Liver (tissue), 3 donors: Measurements from ENCODE around the gene TRIM65.

Source experiments
- CTCF ChIP-seq: fragments of 150-350 bp; IDR thresholded peaks from 2 replicates; pipeline ENCODE4 v1.5.1; 2017; ENCODE audit warnings: improper control_type of control experiment, low read depth, low read length; ENCODE audit not compliant: missing input control
- EGR1 ChIP-seq, 2 donors: IDR thresholded peaks; 2 replicates each; pipeline ENCODE4 v1.6.1; 2016 to 2018; ENCODE audit warnings: antibody characterized with exemption in 2 of 2, low read depth in 2 of 2
- JUND ChIP-seq, 2 donors: IDR thresholded peaks; 2 replicates each; pipeline ENCODE4 v1.6.1; 2016; ENCODE audit warnings: antibody characterized with exemption in 2 of 2
- NR2F2 ChIP-seq: IDR thresholded peaks from 2 replicates; pipeline ENCODE4 v1.6.1; 2016; ENCODE audit warnings: antibody characterized with exemption
- RAD21 ChIP-seq, 2 donors: IDR thresholded peaks; 2 replicates each; pipeline ENCODE4 v1.6.1; 2016; ENCODE audit warnings: antibody characterized with exemption in 2 of 2, mild to moderate bottlenecking in 2 of 2
- REST ChIP-seq: IDR thresholded peaks from 2 replicates; pipeline ENCODE4 v1.6.1; 2016; ENCODE audit warnings: antibody characterized with exemption, mild to moderate bottlenecking
- SP1 ChIP-seq: IDR thresholded peaks from 2 replicates; pipeline ENCODE4 v1.6.1; 2018; ENCODE audit warnings: antibody characterized with exemption, mild to moderate bottlenecking
- ZBTB33 ChIP-seq: IDR thresholded peaks from 2 replicates; pipeline ENCODE4 v1.6.1; 2016; ENCODE audit warnings: antibody characterized with exemption
- TF ChIP-seq, protein P1 (sequence below): IDR thresholded peaks from 2 replicates; pipeline ENCODE4 v1.6.1; 2016; ENCODE audit warnings: antibody characterized with exemption
- donor health status: healthy.
- donor health status: healthy.

GRCh38 chr17:75878174-75878998, 18.4 kb downstream of the TRIM65 start, which contains the start of gene TRIM47:
- TF ChIP-seq NR2F2 (no peak), ZBTB33 (no peak), CTCF (peak; percentile 18), REST (no peak), RAD21 (IDR thresholded peaks at IDR 0.05) (no peak), SP1 (no peak), JUND (IDR thresholded peaks at IDR 0.05) (no peak), EGR1 (IDR thresholded peaks at IDR 0.05; ENCODE audit: low read depth in 2 of 2) (no peak)
- TF ChIP-seq, protein P1, sequence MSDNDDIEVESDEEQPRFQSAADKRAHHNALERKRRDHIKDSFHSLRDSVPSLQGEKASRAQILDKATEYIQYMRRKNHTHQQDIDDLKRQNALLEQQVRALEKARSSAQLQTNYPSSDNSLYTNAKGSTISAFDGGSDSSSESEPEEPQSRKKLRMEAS, result no peak
